Activated B cell treated with CpG ODN at 0.5 μM for 24 hours (primary cell): ENCODE measurements around the gene FILIP1. TPM values are rescaled to one million over a fixed set of nuclear protein-coding genes. Genes with fewer than 3 reads are reported as not detected.
"Not testable (repeated sequence)": the region's sequence is repeated elsewhere in the genome, so short reads cannot be mapped to it uniquely, and the experiment has no call there.

Source experiments
- ATAC-seq: fragments of 200-7000 bp; cut with Tn5 transposase; one replicate; pipeline ENCODE4 v1.10.0; 2021; ENCODE audit warnings: low read depth, mild to moderate bottlenecking, moderate library complexity
- CTCF ChIA-PET: fragments of 350-600 bp; sonication (Branson Sonifier 250); formaldehyde crosslinking; loops from one replicate; lab custom pipeline; 2021; ENCODE audit warnings: antibody characterized with exemption; lab: Charles Lee
- POLR2A ChIA-PET: fragments of 350-600 bp; sonication (Branson Sonifier 250); formaldehyde crosslinking; loops from one replicate; lab custom pipeline; 2021; ENCODE audit warnings: antibody characterized with exemption; lab: Charles Lee
- DNase-seq: peaks from one replicate; pipeline ENCODE4 v3.0.0; 2022
- H3K27ac Mint-ChIP-seq: one replicate; pipeline ENCODE4 v1.8.0; 2020; ENCODE audit warnings: mixed read lengths
- H3K27me3 Mint-ChIP-seq: one replicate; pipeline ENCODE4 v1.8.0; 2021; ENCODE audit warnings: mixed read lengths
- H3K36me3 Mint-ChIP-seq: one replicate; pipeline ENCODE4 v1.8.0; 2021; ENCODE audit warnings: low read depth, mixed read lengths
- H3K4me1 Mint-ChIP-seq: one replicate; pipeline ENCODE4 v1.8.0; 2021; ENCODE audit warnings: mixed read lengths
- H3K4me3 Mint-ChIP-seq: one replicate; pipeline ENCODE4 v1.8.0; 2020; ENCODE audit warnings: mild to moderate bottlenecking, mixed read lengths
- H3K9me3 Mint-ChIP-seq: one replicate; pipeline ENCODE4 v1.8.0; 2020; ENCODE audit warnings: mixed read lengths
- CTCF ChIP-seq: fragments of 200-600 bp; IDR thresholded peaks from one replicate; pipeline ENCODE4 v1.8.0; 2022; ENCODE audit warnings: antibody characterized with exemption, mild to moderate bottlenecking
- intact Hi-C: fragments of 100-400 bp; cut with micrococcal nuclease; formaldehyde crosslinking; loops from one replicate; pipeline ENCODE4 v1.15.1; 2024
- total RNA-seq: library from RNA; stranded (reverse); gene quantifications from 2 replicates; pipeline ENCODE4 v1.2.3, GENCODE V29; 2022

The FILIP1 gene
- total RNA-seq, 1 donor from 2014 or later: not detected

GRCh38 chr6:75412969-75413662 is 80.5 kb downstream of the FILIP1 start:
- H3K4me3 Mint-ChIP-seq: no peak overlapping the region
- no peaks in the 10 kb centered on the region for H3K9me3 Mint-ChIP-seq
- no peak overlapping the region for H3K27ac Mint-ChIP-seq
- TF ChIP-seq CTCF: no peak
- DNase-seq: no peak
- H3K36me3 Mint-ChIP-seq: no peaks in the 10 kb centered on the region
- POLR2A ChIA-PET: no interaction called here
- H3K27me3 Mint-ChIP-seq: peaks cover 7% of the 10 kb centered on the region
- intact Hi-C loops: loop anchor here (5.0 kb wide), 1 partner anchor 754 kb away; no protein-coding TSS in a partner anchor
- no peak for ATAC-seq
- CTCF ChIA-PET: no interaction called here
- H3K4me1 Mint-ChIP-seq: no peaks in the 10 kb centered on the region

- H3K9me3 Mint-ChIP-seq, DNase-seq, CTCF ChIA-PET, H3K27me3 Mint-ChIP-seq, H3K4me3 Mint-ChIP-seq, H3K27ac Mint-ChIP-seq, H3K36me3 Mint-ChIP-seq, POLR2A ChIA-PET, ATAC-seq, H3K4me1 Mint-ChIP-seq: not testable (repeated sequence)
- intact Hi-C loops: loop anchor here (5.0 kb wide), 1 partner anchor 757 kb away; no protein-coding TSS in a partner anchor
Observed at GRCh38 chr6:75410564-75410963, 83.0 kb downstream of the FILIP1 start.

- peaks cover 6% of the 10 kb centered on the region for H3K27me3 Mint-ChIP-seq
- no peak for TF ChIP-seq CTCF
- H3K4me1 Mint-ChIP-seq: no peaks in the 10 kb centered on the region
- H3K9me3 Mint-ChIP-seq: no peaks in the 10 kb centered on the region
- no peaks in the 10 kb centered on the region for H3K36me3 Mint-ChIP-seq
- intact Hi-C loops: loop anchor here (5.0 kb wide), 1 partner anchor 757 kb away; no protein-coding TSS in a partner anchor
- ATAC-seq (no peak), DNase-seq (no peak)
- CTCF ChIA-PET: no interaction called here
- no peak overlapping the region for H3K4me3 Mint-ChIP-seq
- POLR2A ChIA-PET: no interaction called here
- H3K27ac Mint-ChIP-seq: no peak overlapping the region
Observed at GRCh38 chr6:75409928-75410327, 83.7 kb downstream of the FILIP1 start.

GRCh38 chr6:75409286-75409685 is 84.3 kb downstream of the FILIP1 start:
- no peak for TF ChIP-seq CTCF
- Mint-ChIP-seq H3K9me3 (no peaks in the 10 kb centered on the region), H3K4me1 (no peaks in the 10 kb centered on the region), H3K36me3 (no peaks in the 10 kb centered on the region), H3K27me3 (peaks cover 6% of the 10 kb centered on the region), H3K27ac (no peak overlapping the region), H3K4me3 (no peak overlapping the region)
- no peak for DNase-seq
- intact Hi-C loops: no loop called here
- ATAC-seq: no peak
- ChIA-PET CTCF (no interaction called here), POLR2A (no interaction called here)

GRCh38 chr6:75403563-75404080 is 90.0 kb downstream of the FILIP1 start:
- ATAC-seq: no peak
- POLR2A ChIA-PET: no interaction called here
- DNase-seq: no peak
- Mint-ChIP-seq H3K9me3 (no peaks in the 10 kb centered on the region), H3K4me1 (no peaks in the 10 kb centered on the region), H3K36me3 (no peaks in the 10 kb centered on the region), H3K27ac (no peak overlapping the region), H3K27me3 (no peaks in the 10 kb centered on the region), H3K4me3 (no peak overlapping the region)
- TF ChIP-seq CTCF: no peak
- intact Hi-C loops: no loop called here
- CTCF ChIA-PET: no interaction called here
